IgD-negative memory B cell (primary cell): ENCODE results near the gene PSD4. TPM values are rescaled to one million over a fixed set of nuclear protein-coding genes. Genes with fewer than 3 reads are reported as not detected.
A peak's percentile ranks its signal among the peaks of the same experiment; 100 is the strongest.

Source experiments
- H3K27ac Mint-ChIP-seq, 3 donors: one replicate each; pipeline ENCODE4 v1.8.0; 2020 to 2022; ENCODE audit warnings: mild to moderate bottlenecking in 3 of 3, mixed read lengths in 3 of 3, moderate library complexity in 1 of 3
- H3K27me3 Mint-ChIP-seq: one replicate; pipeline ENCODE4 v1.8.0; 2021; ENCODE audit warnings: mixed read lengths
- H3K36me3 Mint-ChIP-seq: one replicate; pipeline ENCODE4 v1.8.0; 2020; ENCODE audit warnings: mild to moderate bottlenecking, mixed read lengths
- H3K4me1 Mint-ChIP-seq, 3 donors: one replicate each; pipeline ENCODE4 v1.8.0; 2020 to 2022; ENCODE audit warnings: mixed read lengths in 3 of 3, mild to moderate bottlenecking in 1 of 3
- H3K4me3 Mint-ChIP-seq, 4 donors: one replicate each; pipeline ENCODE4 v1.8.0; 2020 to 2022; ENCODE audit warnings: mild to moderate bottlenecking in 4 of 4, mixed read lengths in 4 of 4, moderate library complexity in 3 of 4
- H3K9me3 Mint-ChIP-seq, 3 donors: one replicate each; pipeline ENCODE4 v1.8.0; 2020 to 2021; ENCODE audit warnings: mixed read lengths in 3 of 3, mild to moderate bottlenecking in 1 of 3
- polyA plus RNA-seq: library from polyadenylated mRNA; unstranded; fragments of 300-500 nt; fragmentation: Illumina TruSeq; gene quantifications from one replicate; pipeline ENCODE4 v1.2.3, GENCODE V29; 2021

The PSD4 gene
- polyA plus RNA-seq, 1 donor from 2014 or later = 36.4 TPM

DNA sequence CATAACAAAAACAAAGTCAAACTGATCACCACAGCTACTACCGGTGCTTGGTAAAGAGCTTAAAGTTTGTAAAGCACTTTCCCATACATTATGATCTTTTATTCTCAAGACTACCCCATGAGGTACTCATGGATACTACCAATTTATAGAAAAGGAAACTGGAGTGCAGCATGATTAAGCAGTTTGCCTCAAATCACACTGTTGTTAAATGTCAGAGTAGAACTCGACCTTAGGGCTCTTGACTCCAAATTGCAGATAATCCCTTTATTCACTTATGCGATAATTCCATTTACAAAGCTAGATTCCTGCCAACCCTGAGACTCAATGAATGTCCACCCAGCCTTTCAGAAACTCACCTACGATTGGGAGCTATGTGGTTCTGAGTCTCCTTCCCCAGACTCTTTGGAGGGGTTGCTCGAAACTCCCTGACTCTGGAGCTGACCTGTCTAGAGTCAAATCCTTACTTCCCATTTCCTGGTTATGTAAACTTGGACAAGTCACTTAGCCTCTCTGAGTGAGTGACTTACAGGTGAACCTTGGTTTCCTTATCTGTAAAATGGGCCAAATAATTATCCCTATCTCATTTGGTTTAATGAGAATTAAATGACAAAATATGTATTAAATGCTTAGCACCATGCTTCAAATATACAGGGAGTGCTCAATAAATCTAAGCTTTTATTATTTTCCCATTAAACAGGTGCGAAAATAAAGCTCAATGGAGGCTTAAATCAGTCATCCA lies 47.4 kb downstream of the PSD4 start:
- Mint-ChIP-seq H3K4me1 (peaks cover 7 to 9% (median 7%) of the 10 kb centered on the region in 3 donors), H3K9me3 (no peaks in the 10 kb centered on the region), H3K4me3 (no peak overlapping the region), H3K27me3 (peaks cover 7% of the 10 kb centered on the region), H3K36me3 (peaks cover 1% of the 10 kb centered on the region), H3K27ac (no peak overlapping the region)

DNA sequence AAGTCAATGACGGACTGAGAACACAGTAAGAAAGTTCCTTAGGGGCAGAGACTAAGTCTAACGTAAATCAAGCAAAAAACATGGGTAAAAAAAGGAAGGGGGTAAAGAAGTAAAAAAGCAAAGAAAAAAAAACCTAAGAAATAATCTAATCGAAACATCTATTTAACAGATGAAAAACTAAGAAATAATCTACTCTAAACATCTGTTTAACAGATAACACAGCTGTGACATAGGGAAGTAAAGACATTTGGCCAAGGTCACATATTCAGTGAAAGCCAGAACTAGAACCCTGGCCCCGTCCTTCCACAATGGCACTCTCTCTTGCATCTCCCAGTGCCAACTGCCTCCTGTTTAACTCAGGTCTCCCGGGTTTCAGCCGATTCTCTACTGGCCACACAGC lies 48.1 kb downstream of the PSD4 start:
- peak overlapping the region in 1 of 3 donors; percentile 36 for H3K27ac Mint-ChIP-seq
- no peaks in the 10 kb centered on the region for H3K9me3 Mint-ChIP-seq
- peak overlapping the region in 1 of 4 donors; percentile 19 for H3K4me3 Mint-ChIP-seq
- H3K4me1 Mint-ChIP-seq = peaks cover 7 to 9% (median 7%) of the 10 kb centered on the region in 3 donors
- H3K36me3 Mint-ChIP-seq = peaks cover 1% of the 10 kb centered on the region
- peaks cover 7% of the 10 kb centered on the region for H3K27me3 Mint-ChIP-seq

DNA sequence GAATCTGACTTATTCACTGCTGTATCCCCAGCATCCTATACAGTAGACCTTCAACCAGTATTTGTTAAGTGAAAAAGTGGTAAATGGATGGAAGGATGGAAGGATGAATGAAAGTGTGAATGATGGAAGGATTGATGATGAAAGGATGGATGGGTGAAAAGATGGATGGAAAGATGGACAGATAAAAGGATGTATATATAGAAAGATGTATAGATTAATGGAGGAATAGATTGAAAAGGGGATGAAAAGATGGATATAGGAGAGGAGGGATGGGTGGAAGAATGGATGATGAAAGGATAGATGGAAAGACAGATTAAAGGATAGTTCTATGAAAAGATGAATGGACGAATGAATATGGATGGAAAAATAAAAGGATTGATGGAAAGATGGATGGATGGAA lies 50.0 kb downstream of the PSD4 start:
- Mint-ChIP-seq H3K27ac (no peak overlapping the region), H3K4me3 (no peak overlapping the region), H3K27me3 (no peaks in the 10 kb centered on the region), H3K36me3 (no peaks in the 10 kb centered on the region), H3K9me3 (no peaks in the 10 kb centered on the region), H3K4me1 (no peaks in the 10 kb centered on the region)

DNA sequence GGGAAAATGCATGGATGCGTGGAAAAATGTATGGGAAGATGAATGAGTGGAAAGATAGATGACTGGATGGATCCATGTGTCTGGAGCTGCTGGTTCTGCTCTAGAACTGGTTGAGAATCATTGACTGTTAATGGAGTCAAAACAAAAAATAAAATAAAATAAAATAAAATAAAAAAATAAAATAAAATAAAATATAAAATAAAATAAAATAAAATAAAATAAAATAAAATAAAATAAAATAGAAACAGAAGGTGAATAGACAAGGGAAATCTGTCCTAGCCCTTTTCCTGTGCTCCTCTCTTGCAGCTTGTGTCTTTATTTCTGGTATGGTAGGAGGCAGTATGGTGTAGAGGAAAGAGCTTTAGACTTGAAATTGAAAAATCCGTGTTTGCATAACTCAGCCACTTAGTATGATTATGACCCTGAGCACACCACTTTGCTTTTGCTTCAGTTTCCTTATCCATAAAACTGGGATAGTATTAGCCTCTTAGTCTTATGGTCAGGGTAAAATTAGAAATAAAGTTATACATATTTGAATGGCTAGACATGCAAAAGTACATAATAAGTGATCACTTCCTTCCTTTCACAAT lies 51.0 kb downstream of the PSD4 start:
- no peaks in the 10 kb centered on the region for H3K36me3 Mint-ChIP-seq
- H3K9me3 Mint-ChIP-seq = no peaks in the 10 kb centered on the region
- no peaks in the 10 kb centered on the region for H3K4me1 Mint-ChIP-seq
- H3K27me3 Mint-ChIP-seq = peaks cover 1% of the 10 kb centered on the region
- no peak overlapping the region for H3K27ac Mint-ChIP-seq
- no peak overlapping the region for H3K4me3 Mint-ChIP-seq

DNA sequence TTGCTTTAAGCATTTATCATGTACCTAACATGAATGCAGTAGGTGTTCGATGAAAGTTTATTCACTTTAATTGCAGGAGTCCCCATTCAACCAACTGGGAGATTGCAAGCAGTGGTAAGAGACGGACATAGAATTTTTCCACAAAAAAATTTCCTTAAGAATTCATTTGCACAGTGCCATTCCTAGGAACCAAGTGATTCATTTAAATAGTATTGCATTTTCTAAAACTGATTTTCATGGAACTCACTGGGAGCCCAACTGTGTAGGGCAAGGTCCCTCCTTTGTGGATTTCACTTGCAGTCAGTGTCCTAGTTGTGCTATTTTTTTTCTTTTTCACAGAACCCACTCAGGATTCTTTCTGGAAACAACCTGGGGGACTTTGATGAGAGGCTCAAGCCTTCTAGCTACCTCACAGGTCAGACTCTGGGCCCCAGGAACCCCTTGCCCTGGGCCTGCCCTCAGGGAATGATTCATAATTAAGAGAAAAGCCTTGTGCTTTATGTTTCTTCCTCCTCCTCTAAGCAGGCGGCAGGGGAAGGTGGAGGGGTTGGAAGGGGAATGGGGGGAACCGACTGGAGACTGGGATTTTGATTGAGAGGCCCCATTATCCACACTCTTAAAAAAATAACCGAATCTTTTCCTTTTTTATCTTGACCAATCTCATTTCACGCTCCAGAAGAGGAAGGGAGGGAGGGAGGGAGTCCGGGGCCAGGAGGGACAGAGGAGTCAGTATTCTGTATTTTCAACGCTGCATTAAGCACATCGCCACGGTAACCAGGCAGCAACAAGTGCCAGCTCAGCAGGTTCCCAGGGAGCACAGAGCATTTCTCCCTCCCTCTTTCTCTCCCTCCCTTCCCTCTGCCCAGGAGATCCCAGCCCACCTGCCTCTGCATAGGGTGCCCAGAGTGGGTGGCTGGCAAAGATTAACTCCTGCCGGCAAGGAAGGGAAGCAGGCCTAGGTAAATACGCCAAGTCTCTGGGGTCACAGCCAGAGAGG lies 51.8 kb downstream of the PSD4 start:
- no peak overlapping the region for H3K4me3 Mint-ChIP-seq
- no peaks in the 10 kb centered on the region for H3K9me3 Mint-ChIP-seq
- no peak overlapping the region for H3K27ac Mint-ChIP-seq
- no peaks in the 10 kb centered on the region for H3K4me1 Mint-ChIP-seq
- H3K36me3 Mint-ChIP-seq = no peaks in the 10 kb centered on the region
- H3K27me3 Mint-ChIP-seq = peaks cover 1% of the 10 kb centered on the region

DNA sequence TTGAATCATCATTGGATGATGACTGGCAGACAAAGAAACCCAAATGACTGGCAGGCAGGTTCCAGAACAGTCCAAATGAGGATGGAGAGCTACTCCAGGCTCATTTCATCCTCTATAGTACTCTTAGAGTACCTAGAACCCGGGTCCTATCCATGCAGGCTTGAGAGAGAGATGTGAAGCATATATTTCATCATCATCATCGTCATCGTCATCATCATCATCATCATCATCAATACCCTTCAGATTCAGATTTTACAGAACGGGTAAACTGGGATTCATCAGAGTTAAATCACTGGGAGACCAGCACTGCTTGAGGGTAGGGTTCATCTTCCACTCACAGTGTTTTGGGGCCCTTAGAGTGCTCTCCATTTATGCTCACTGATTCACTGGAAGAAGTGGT lies 52.7 kb downstream of the PSD4 start:
- no peaks in the 10 kb centered on the region for H3K36me3 Mint-ChIP-seq

DNA sequence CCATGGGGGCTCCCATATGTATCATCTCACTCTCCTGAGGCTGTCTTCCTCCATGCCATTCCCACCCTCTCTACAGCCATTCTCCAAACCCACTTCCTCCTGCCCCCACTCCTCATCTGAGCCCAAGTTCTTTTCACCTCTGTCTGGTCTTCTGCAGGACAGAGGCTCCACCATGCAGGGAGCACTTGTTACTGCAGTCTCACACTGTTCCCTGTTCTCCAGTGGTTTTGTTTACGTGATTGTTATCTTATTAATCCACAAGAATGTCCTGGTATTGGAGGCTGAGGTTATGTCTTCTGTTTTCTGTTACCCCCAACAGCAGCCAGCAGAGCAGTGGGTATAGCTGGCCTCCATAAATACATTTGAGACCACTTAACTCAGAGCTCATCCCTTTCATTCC lies 53.5 kb downstream of the PSD4 start:
- Mint-ChIP-seq H3K27me3 (peaks cover 1% of the 10 kb centered on the region), H3K27ac (no peak overlapping the region), H3K9me3 (no peaks in the 10 kb centered on the region), H3K4me1 (no peaks in the 10 kb centered on the region), H3K36me3 (no peaks in the 10 kb centered on the region), H3K4me3 (no peak overlapping the region)

More for the DNA sequence above, 52.7 kb downstream of the PSD4 start:
- Mint-ChIP-seq H3K27me3 (peaks cover 1% of the 10 kb centered on the region), H3K9me3 (no peaks in the 10 kb centered on the region), H3K4me1 (no peaks in the 10 kb centered on the region), H3K4me3 (no peak overlapping the region), H3K27ac (no peak overlapping the region)

DNA sequence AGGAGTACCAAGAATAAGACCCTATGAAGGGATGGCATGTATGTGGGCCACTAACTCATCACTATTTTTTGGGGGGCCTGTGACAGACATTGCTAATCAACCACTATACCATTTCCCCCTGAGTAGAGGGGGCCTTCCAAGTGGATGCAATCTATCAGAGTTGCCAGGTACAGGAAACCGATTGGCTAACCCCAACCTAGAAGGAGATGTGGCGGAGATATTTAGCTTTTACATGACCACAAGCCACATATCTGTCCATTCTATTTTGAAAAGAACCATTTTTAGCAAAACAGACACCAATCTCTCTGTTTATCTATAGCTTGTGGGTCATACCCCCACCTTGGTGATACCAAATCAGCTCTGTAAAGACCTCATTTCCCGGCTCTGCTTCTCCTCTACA lies 53.9 kb downstream of the PSD4 start:
- H3K4me1 Mint-ChIP-seq = no peaks in the 10 kb centered on the region
- no peaks in the 10 kb centered on the region for H3K9me3 Mint-ChIP-seq
- H3K27ac Mint-ChIP-seq = no peak overlapping the region
- H3K4me3 Mint-ChIP-seq = no peak overlapping the region
- no peaks in the 10 kb centered on the region for H3K36me3 Mint-ChIP-seq
- H3K27me3 Mint-ChIP-seq = peaks cover 1% of the 10 kb centered on the region

DNA sequence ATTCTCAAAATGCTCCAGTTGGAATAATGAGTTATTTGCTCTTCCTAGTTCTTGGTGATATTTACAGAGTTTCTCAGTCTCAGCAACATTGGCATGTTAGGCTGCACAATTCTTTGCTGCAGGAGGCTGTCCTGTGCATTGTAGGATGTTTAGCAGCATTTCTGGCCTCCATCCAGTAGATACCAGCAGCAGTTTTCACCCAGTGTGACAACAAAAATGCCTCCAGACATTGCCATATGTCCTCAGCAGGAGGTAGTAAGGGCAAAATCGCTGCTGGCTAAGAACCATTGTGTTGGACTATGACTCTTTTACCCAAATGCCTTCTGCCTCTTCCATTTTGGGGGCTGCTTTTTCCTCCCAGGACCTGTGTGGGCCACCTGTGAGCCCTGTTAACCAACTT lies 54.6 kb downstream of the PSD4 start:
- H3K27ac Mint-ChIP-seq = no peak overlapping the region
- no peaks in the 10 kb centered on the region for H3K9me3 Mint-ChIP-seq
- H3K36me3 Mint-ChIP-seq = no peaks in the 10 kb centered on the region
- peaks cover 1% of the 10 kb centered on the region for H3K27me3 Mint-ChIP-seq
- H3K4me3 Mint-ChIP-seq = no peak overlapping the region
- H3K4me1 Mint-ChIP-seq = no peaks in the 10 kb centered on the region

DNA sequence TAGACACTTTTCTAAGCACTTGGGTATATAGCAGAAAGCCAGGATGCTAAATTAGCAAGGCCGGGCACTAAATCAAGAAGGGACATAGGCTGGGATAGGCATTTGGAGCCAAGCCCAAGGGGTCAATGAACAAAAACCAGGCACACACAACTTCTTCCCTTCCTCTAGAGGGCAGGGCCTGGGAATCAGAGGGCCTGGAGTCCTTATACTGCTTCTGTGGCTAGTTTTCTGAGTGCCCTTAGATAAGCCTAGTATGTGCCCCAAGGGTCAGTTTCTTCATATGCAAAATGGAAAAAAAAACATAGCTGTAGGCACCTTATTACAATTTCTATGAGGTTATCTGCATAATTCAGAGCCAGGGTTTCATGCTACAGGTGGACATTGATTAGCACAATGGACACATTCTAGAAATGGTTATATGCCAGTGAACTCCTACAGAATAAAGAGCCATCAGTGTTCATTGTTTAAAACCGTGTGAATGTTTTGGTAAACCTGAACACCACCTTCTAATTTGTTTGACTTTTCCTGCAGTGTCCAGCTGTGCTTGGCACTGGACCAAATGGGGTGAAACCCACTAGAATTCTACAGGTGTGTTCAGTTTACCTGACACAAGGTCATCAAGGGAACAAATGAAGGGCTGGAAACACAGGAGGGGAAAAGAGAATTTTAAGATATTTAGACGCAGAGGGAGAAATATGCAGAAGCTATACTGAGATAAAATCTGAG lies 55.4 kb downstream of the PSD4 start:
- H3K9me3 Mint-ChIP-seq = no peaks in the 10 kb centered on the region
- H3K36me3 Mint-ChIP-seq = no peaks in the 10 kb centered on the region
- H3K4me1 Mint-ChIP-seq = no peaks in the 10 kb centered on the region
- H3K27me3 Mint-ChIP-seq = peaks cover 1% of the 10 kb centered on the region
- H3K27ac Mint-ChIP-seq = no peak overlapping the region
- no peak overlapping the region for H3K4me3 Mint-ChIP-seq

DNA sequence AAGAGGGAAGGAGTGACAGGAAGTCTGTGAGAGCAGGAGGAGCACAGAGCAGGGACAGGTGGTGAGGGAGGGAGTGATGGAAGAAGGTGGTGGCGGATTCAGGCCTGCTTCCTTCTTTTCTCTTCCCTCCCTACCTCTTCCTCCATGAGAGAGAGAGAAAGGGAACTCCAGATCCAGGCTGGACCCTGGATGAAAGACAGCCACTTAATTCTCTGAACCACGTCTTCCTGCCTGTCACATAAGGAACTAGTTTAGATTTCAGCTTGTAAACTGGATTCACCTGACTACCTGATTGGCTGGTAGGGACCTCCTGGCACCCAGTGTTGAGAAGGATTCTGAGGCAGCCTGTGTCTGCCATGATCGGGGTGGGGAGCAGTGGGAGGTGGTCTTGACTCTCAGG lies 56.0 kb downstream of the PSD4 start:
- Mint-ChIP-seq H3K36me3 (no peaks in the 10 kb centered on the region), H3K9me3 (no peaks in the 10 kb centered on the region), H3K27me3 (peaks cover 1% of the 10 kb centered on the region), H3K4me3 (no peak overlapping the region), H3K4me1 (no peaks in the 10 kb centered on the region), H3K27ac (no peak overlapping the region)

DNA sequence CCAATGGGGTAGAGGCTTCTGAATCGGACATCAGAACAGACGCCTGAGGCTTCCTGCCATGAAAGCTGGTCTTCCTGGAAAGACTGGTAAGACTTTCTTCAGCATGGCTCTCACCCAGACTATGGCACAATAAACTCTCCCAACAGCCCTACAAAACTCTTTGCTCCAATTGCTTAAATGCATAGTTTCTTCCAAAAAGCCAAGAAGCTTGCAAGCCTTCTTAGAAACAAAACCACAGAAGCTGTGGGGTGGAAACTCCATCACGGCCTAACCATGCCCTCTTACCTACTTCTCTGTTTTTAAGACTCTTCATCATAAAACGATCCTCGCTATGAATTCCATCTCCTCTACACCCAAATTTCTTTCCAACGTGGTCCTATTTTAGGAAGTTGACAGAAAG lies 56.8 kb downstream of the PSD4 start:
- Mint-ChIP-seq H3K4me1 (no peaks in the 10 kb centered on the region), H3K27ac (no peak overlapping the region), H3K27me3 (peaks cover 1% of the 10 kb centered on the region), H3K36me3 (no peaks in the 10 kb centered on the region), H3K9me3 (no peaks in the 10 kb centered on the region), H3K4me3 (no peak overlapping the region)

DNA sequence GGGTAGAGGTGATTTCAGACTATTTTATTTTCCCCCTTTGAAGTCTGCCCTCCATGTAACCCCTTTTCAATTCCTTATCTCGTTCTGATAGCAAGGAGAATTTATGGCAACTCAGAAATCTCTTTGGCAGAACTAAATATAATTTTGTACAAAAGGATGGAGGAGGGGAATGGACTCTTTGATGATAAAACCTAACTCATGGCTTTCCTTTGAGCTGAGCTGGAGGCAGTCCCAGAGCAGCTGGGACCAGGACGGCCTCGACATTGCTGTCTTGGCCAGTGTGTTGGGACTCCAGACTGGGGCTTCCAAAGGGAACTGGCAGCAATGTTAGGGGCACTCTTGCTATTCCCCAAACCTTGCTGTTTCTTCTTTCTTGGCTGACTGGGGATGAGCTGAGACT lies 57.3 kb downstream of the PSD4 start:
- no peaks in the 10 kb centered on the region for H3K9me3 Mint-ChIP-seq
- no peak overlapping the region for H3K27ac Mint-ChIP-seq

DNA sequence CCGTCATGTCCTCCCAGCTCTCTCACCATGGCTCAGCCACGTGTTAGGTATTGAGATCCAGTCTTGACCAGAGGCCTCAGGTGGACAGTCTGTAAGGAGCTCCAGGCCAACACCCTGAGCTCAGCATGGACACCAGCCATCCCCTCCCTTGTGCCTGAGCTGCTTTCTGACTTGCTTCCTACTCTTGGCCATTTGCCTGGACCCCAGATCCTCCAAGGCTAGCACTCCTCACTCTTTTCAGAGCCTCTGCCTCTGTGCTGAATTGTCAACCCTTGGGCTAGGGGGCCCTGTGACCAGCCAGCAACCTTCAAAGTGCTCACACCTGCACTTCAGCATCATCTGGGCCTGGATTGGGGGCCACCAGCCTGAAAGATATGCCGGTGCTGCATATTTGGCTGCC lies 58.4 kb downstream of the PSD4 start:
- Mint-ChIP-seq H3K27ac (no peak overlapping the region), H3K27me3 (peaks cover 1% of the 10 kb centered on the region), H3K9me3 (no peaks in the 10 kb centered on the region), H3K4me1 (no peaks in the 10 kb centered on the region), H3K4me3 (no peak overlapping the region), H3K36me3 (no peaks in the 10 kb centered on the region)

More for the DNA sequence above, 57.3 kb downstream of the PSD4 start:
- H3K4me1 Mint-ChIP-seq = no peaks in the 10 kb centered on the region
- H3K4me3 Mint-ChIP-seq = no peak overlapping the region
- peaks cover 1% of the 10 kb centered on the region for H3K27me3 Mint-ChIP-seq
- no peaks in the 10 kb centered on the region for H3K36me3 Mint-ChIP-seq

DNA sequence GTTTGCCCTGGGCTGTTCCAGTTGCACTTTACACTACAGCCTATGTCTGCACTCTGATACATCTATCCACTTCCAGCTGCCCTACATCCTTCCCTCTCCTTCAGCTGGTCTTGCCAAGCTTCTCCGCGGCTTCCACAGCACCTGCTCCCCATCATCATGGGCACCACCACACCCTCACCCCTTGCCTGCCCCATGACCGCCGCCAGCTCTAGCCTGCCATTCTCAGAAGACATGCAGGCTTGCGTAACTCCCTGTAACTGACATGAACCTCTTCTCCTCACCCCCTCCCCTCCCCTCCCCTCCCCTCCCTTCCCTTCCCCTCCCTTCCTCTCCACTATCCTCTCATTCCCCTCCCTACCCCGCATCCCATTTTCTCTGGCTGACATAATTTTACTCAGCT lies 59.0 kb downstream of the PSD4 start:
- no peak overlapping the region for H3K4me3 Mint-ChIP-seq
- peaks cover 1% of the 10 kb centered on the region for H3K27me3 Mint-ChIP-seq
- H3K9me3 Mint-ChIP-seq = no peaks in the 10 kb centered on the region
- H3K4me1 Mint-ChIP-seq = no peaks in the 10 kb centered on the region
- no peak overlapping the region for H3K27ac Mint-ChIP-seq
- H3K36me3 Mint-ChIP-seq = no peaks in the 10 kb centered on the region
